Measurements from ENCODE around the gene VCX2.
"Not testable (repeated sequence)": the region's sequence is repeated elsewhere in the genome, so short reads cannot be mapped to it uniquely, and the experiment has no call there.

The VCX2 gene

GRCh38 chrX:8171169-8171568 is at the start of gene VCX2:
VCX2 (minus strand) TSS chrX:8171267; CDS start chrX:8170643, 624 bp downstream.
- H3K36me3 ChIP-seq (ENCODE audit: insufficient read depth); H2AFZ ChIP-seq (ENCODE audit: low read depth); H3K9ac ChIP-seq; H3K79me2 ChIP-seq (ENCODE audit: insufficient read depth, low read depth); H3K4me2 ChIP-seq; H4K20me1 ChIP-seq (ENCODE audit: insufficient read depth); H3K4me1 ChIP-seq (ENCODE audit: low read depth, poor library complexity, severe bottlenecking); H3K27me3 ChIP-seq (ENCODE audit: insufficient read depth, low read depth); H3K4me3 ChIP-seq (IDR thresholded peaks at IDR 0.05; ENCODE audit: insufficient read depth, low read depth, low read length); H3K27ac ChIP-seq: not testable (repeated sequence)

- Histone ChIP-seq H3K27ac (no peak overlapping the region), H3K9ac (no peak overlapping the region), H3K79me2 (ENCODE audit: insufficient read depth, low read depth) (no peaks in the 10 kb centered on the region), H3K4me3 (IDR thresholded peaks at IDR 0.05; ENCODE audit: insufficient read depth, low read depth, low read length) (no peak overlapping the region), H3K36me3 (ENCODE audit: insufficient read depth) (no peaks in the 10 kb centered on the region), H3K4me1 (ENCODE audit: low read depth, poor library complexity, severe bottlenecking) (no peaks in the 10 kb centered on the region), H3K4me2 (no peak overlapping the region), H3K27me3 (ENCODE audit: insufficient read depth, low read depth) (no peaks in the 10 kb centered on the region), H2AFZ (ENCODE audit: low read depth) (no peak overlapping the region), H4K20me1 (ENCODE audit: insufficient read depth) (no peaks in the 10 kb centered on the region)
- TF ChIP-seq CTCF (conservative IDR thresholded peaks at IDR 0.05; ENCODE audit: low read depth, low read length): no peak
Observed at GRCh38 chrX:8204943-8205342, 33.9 kb upstream of the VCX2 start.

- Histone ChIP-seq H3K27ac (no peak overlapping the region), H3K4me1 (ENCODE audit: low read depth, poor library complexity, severe bottlenecking) (no peaks in the 10 kb centered on the region), H4K20me1 (ENCODE audit: insufficient read depth) (no peaks in the 10 kb centered on the region), H3K36me3 (ENCODE audit: insufficient read depth) (no peaks in the 10 kb centered on the region), H3K79me2 (ENCODE audit: insufficient read depth, low read depth) (no peaks in the 10 kb centered on the region), H2AFZ (ENCODE audit: low read depth) (no peak overlapping the region), H3K4me3 (IDR thresholded peaks at IDR 0.05; ENCODE audit: insufficient read depth, low read depth, low read length) (no peak overlapping the region), H3K9ac (no peak overlapping the region), H3K4me2 (no peak overlapping the region), H3K27me3 (ENCODE audit: insufficient read depth, low read depth) (no peaks in the 10 kb centered on the region)
- TF ChIP-seq CTCF (conservative IDR thresholded peaks at IDR 0.05; ENCODE audit: low read depth, low read length): no peak
Observed at GRCh38 chrX:8204169-8204935, 33.3 kb upstream of the VCX2 start.

- Histone ChIP-seq H3K27ac (no peak overlapping the region), H3K79me2 (ENCODE audit: insufficient read depth, low read depth) (no peaks in the 10 kb centered on the region), H2AFZ (ENCODE audit: low read depth) (no peak overlapping the region)
Observed at GRCh38 chrX:8201896-8202331, 30.8 kb upstream of the VCX2 start.

More at GRCh38 chrX:8201896-8202331, 30.8 kb upstream of the VCX2 start:
- no peaks in the 10 kb centered on the region for H3K36me3 ChIP-seq (ENCODE audit: insufficient read depth)
- no peak overlapping the region for H3K9ac ChIP-seq
- H3K4me1 ChIP-seq (ENCODE audit: low read depth, poor library complexity, severe bottlenecking): no peaks in the 10 kb centered on the region
- H4K20me1 ChIP-seq (ENCODE audit: insufficient read depth): no peaks in the 10 kb centered on the region
- TF ChIP-seq CTCF (conservative IDR thresholded peaks at IDR 0.05; ENCODE audit: low read depth, low read length): no peak
- no peaks in the 10 kb centered on the region for H3K27me3 ChIP-seq (ENCODE audit: insufficient read depth, low read depth)
- no peak overlapping the region for H3K4me3 ChIP-seq (IDR thresholded peaks at IDR 0.05; ENCODE audit: insufficient read depth, low read depth, low read length)
- H3K4me2 ChIP-seq: no peak overlapping the region

All from KMS-11 (cell line).